HepG2 (cell line): ENCODE data around the gene FSD2. TPM values are rescaled to one million over a fixed set of nuclear protein-coding genes. Genes with fewer than 3 reads are reported as not detected.

ENCODE experiments used
- AGO2 ChIP-seq: fragments of 200-400 bp; formaldehyde crosslinking; optimal IDR thresholded peaks from 2 replicates; pipeline ENCODE3; 2017; ENCODE audit warnings: mild to moderate bottlenecking, low read depth, low read length, moderate library complexity
- ELF4 ChIP-seq: sonication (generic); formaldehyde crosslinking; IDR thresholded peaks from 2 replicates; pipeline ENCODE4 v1.5.0; 2020; ENCODE audit warnings: missing genetic modification reagents, mild to moderate bottlenecking, moderate library complexity, borderline replicate concordance
- HES4 ChIP-seq: sonication (generic); formaldehyde crosslinking; IDR thresholded peaks from 2 replicates; pipeline ENCODE4 v1.9.0; 2021; ENCODE audit warnings: mild to moderate bottlenecking, missing genetic modification reagents, borderline replicate concordance
- MED13 ChIP-seq: sonication (generic); formaldehyde crosslinking; IDR thresholded peaks from 2 replicates; pipeline ENCODE4 v1.5.0; 2020; ENCODE audit warnings: missing genetic modification reagents
- PATZ1 ChIP-seq: sonication (generic); formaldehyde crosslinking; IDR thresholded peaks from 2 replicates; pipeline ENCODE4 v1.4.0; 2020; ENCODE audit warnings: missing genetic modification reagents
- RARA ChIP-seq: IDR thresholded peaks from 2 replicates; pipeline ENCODE4 v1.6.1; 2016; ENCODE audit warnings: missing genetic modification reagents, missing compliant biosample characterization
- TAF1 ChIP-seq: sonication (generic); formaldehyde crosslinking; IDR thresholded peaks from 2 replicates; pipeline ENCODE4 v1.4.0; 2020; ENCODE audit warnings: missing genetic modification reagents
- ZNF142 ChIP-seq: sonication (generic); formaldehyde crosslinking; IDR thresholded peaks from 2 replicates; pipeline ENCODE4 v1.4.0; 2020; ENCODE audit warnings: missing genetic modification reagents
- ZNF205 ChIP-seq: IDR thresholded peaks from 2 replicates; pipeline ENCODE4 v1.6.1; 2018; ENCODE audit warnings: missing biosample characterization, missing genetic modification reagents
- ZNF530 ChIP-seq: sonication (generic); formaldehyde crosslinking; IDR thresholded peaks from 2 replicates; pipeline ENCODE4 v1.5.0; 2020; ENCODE audit warnings: low read depth, mild to moderate bottlenecking, missing genetic modification reagents
- ZNF605 ChIP-seq: sonication (generic); formaldehyde crosslinking; IDR thresholded peaks from 2 replicates; pipeline ENCODE4 v1.8.0; 2022; ENCODE audit warnings: mild to moderate bottlenecking, missing genetic modification reagents
- ZNF687 ChIP-seq: sonication (generic); formaldehyde crosslinking; IDR thresholded peaks from 2 replicates; pipeline ENCODE4 v1.5.1; 2020; ENCODE audit warnings: mild to moderate bottlenecking, missing genetic modification reagents, moderate library complexity
- ZNF761 ChIP-seq: sonication (generic); formaldehyde crosslinking; conservative IDR thresholded peaks from 2 replicates; pipeline ENCODE4 v1.4.0; 2020; ENCODE audit warnings: mild to moderate bottlenecking, missing genetic modification reagents
- polyA plus RNA-seq, 8 experiments: library from polyadenylated mRNA; depleted of rRNA in 3 of 8; stranded (reverse) in 7 of 8; unstranded in 1 of 8; fragments of >200 nt; fragmentation: Illumina TruSeq in 4 of 8; extraction: Trizol in 4 of 8; gene quantifications; 2 replicates each; pipeline versions ENCODE4 v1.2.1 to v1.2.3, GENCODE V29; 2011 to 2016; ENCODE audit warnings: low read depth in 4 of 8, missing spikeins in 1 of 8, mixed read lengths in 1 of 8; ENCODE audit not compliant: insufficient read depth in 1 of 8
- total RNA-seq, 5 experiments: library from RNA; depleted of rRNA; stranded (reverse); fragments of >200 nt; fragmentation: Illumina TruSeq; extraction: Trizol; gene quantifications; 2 replicates each; pipeline ENCODE4 v1.2.3, GENCODE V29; 2016; ENCODE audit warnings: low read depth in 1 of 5

The FSD2 gene
- total and polyA plus RNA-seq, 2 of the 13 experiments (the other 11 are each of a cell fraction or from before 2014, with no cell fraction given), result not detected

GRCh38 chr15:82749951-82750830 is 55.7 kb downstream of the FSD2 start (continued):
- peak; percentile 90 for TF ChIP-seq ZNF687 (CRISPR knock-in tag)
- TF ChIP-seq ZNF530 (CRISPR knock-in tag), result 0 out of 2 replicates have a peak, but pooled peaks have one; percentile 39
- TF ChIP-seq ZNF605 (CRISPR knock-in tag), result peak; percentile 58; the same call in 1 of the 2 replicates
- TF ChIP-seq HES4 (CRISPR knock-in tag), result no peak
- peak; percentile 89 for TF ChIP-seq TAF1 (CRISPR knock-in tag)
- no peak for TF ChIP-seq AGO2
- TF ChIP-seq ZNF205 (CRISPR knock-in tag), result peak; percentile 71; the same call in 1 of the 2 replicates
- peak; percentile 36 for TF ChIP-seq RARA (CRISPR knock-in tag)
- no peak for TF ChIP-seq PATZ1 (CRISPR knock-in tag)
- TF ChIP-seq ELF4 (CRISPR knock-in tag), result peak; percentile 58; the same call in 1 of the 2 replicates
- TF ChIP-seq ZNF142 (CRISPR knock-in tag), result peak; percentile 62
- 0 out of 2 replicates have a peak, but pooled peaks have one; percentile 73 for TF ChIP-seq ZNF761 (CRISPR knock-in tag)
- TF ChIP-seq MED13 (CRISPR knock-in tag), result peak; percentile 31; the same call in 1 of the 2 replicates
